Activated CD4-positive, CD25-positive, alpha-beta regulatory T cell treated with anti-CD3 and anti-CD28 coated beads, Interleukin-2, amount 50 U/mL, for 16 hours (primary cell): ENCODE measurements around the gene SLC9A9.

ENCODE experiments used
- DNase-seq: peaks from one replicate; pipeline ENCODE4 v3.0.0-alpha.2; 2020; ENCODE audit warnings: low read depth, low spot score

SLC9A9 gene

GRCh38 chr3:143510601-143511000 lies 337.7 kb downstream of the SLC9A9 start:
- no peak for DNase-seq

GRCh38 chr3:143507735-143508580 lies 340.3 kb downstream of the SLC9A9 start:
- no peak for DNase-seq

GRCh38 chr3:143506190-143506589 lies 342.1 kb downstream of the SLC9A9 start:
- no peak for DNase-seq

GRCh38 chr3:143503325-143503885 lies 344.9 kb downstream of the SLC9A9 start:
- no peak for DNase-seq

- no peak for DNase-seq
Measured at GRCh38 chr3:143502081-143502480, 346.2 kb downstream of the SLC9A9 start.

GRCh38 chr3:143497382-143497781 lies 350.9 kb downstream of the SLC9A9 start:
- DNase-seq: no peak

GRCh38 chr3:143496191-143496590 lies 352.1 kb downstream of the SLC9A9 start:
- no peak for DNase-seq

- no peak for DNase-seq
Measured at GRCh38 chr3:143495527-143495926, 352.7 kb downstream of the SLC9A9 start.

- DNase-seq: no peak
Measured at GRCh38 chr3:143486611-143487010, 361.7 kb downstream of the SLC9A9 start.

GRCh38 chr3:143484846-143485512 lies 363.3 kb downstream of the SLC9A9 start:
- no peak for DNase-seq

GRCh38 chr3:143483214-143483613 lies 365.1 kb downstream of the SLC9A9 start:
- DNase-seq: no peak

- no peak for DNase-seq
Measured at GRCh38 chr3:143482106-143483088, 365.9 kb downstream of the SLC9A9 start.

GRCh38 chr3:143480344-143480743 lies 367.9 kb downstream of the SLC9A9 start:
- no peak for DNase-seq

- no peak for DNase-seq
Measured at GRCh38 chr3:143479727-143480126, 368.5 kb downstream of the SLC9A9 start.

- DNase-seq: no peak
Measured at GRCh38 chr3:143478115-143478693, 370.1 kb downstream of the SLC9A9 start.

GRCh38 chr3:143476965-143477640 lies 371.2 kb downstream of the SLC9A9 start:
- no peak for DNase-seq

- DNase-seq: no peak
Measured at GRCh38 chr3:143475981-143476380, 372.3 kb downstream of the SLC9A9 start.

- no peak for DNase-seq
Measured at GRCh38 chr3:143472731-143473523, 375.3 kb downstream of the SLC9A9 start.

GRCh38 chr3:143471705-143472104 lies 376.6 kb downstream of the SLC9A9 start:
- DNase-seq: no peak

GRCh38 chr3:143469159-143469558 lies 379.1 kb downstream of the SLC9A9 start:
- DNase-seq: no peak
